ENCODE results near the gene PPP2R5E. TPM values are rescaled to one million over a fixed set of nuclear protein-coding genes. Genes with fewer than 3 reads are reported as not detected.

Gene PPP2R5E
- total RNA-seq, 4 donors from 2014 or later, result 26.3 to 30.7 (median 30.2) TPM

DNA sequence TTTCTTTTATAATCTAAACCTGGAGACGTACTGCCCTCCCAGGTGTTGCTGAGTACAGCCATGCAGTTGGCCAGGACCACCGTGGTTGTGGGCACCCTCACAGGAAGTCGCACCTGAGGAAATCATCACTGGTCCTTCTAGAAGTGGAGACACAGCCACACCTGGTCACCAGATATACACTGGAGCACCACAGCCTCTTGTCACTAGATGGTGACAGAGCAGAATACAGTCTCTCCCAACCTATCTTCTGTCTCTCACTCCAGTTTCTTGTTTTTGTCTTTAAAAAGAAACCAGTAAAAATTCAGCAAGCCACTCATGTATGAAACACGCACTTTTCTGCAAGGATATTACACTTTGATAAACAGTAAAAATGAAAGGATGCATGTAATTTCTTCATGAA lies 181.4 kb downstream of the PPP2R5E start:
- H3K36me3 ChIP-seq, result no peaks in the 10 kb centered on the region
- H3K9me3 ChIP-seq, result no peaks in the 10 kb centered on the region
- no peak overlapping the region for H3K27ac ChIP-seq (replicated peaks in 1 of 4)
- no peaks in the 10 kb centered on the region for H3K27me3 ChIP-seq
- TF ChIP-seq POLR2AphosphoS5 (IDR thresholded peaks at IDR 0.05), result no peak
- no peak for TF ChIP-seq POLR2A (IDR thresholded peaks at IDR 0.05; ENCODE audit: low read depth)
- TF ChIP-seq, protein P1, sequence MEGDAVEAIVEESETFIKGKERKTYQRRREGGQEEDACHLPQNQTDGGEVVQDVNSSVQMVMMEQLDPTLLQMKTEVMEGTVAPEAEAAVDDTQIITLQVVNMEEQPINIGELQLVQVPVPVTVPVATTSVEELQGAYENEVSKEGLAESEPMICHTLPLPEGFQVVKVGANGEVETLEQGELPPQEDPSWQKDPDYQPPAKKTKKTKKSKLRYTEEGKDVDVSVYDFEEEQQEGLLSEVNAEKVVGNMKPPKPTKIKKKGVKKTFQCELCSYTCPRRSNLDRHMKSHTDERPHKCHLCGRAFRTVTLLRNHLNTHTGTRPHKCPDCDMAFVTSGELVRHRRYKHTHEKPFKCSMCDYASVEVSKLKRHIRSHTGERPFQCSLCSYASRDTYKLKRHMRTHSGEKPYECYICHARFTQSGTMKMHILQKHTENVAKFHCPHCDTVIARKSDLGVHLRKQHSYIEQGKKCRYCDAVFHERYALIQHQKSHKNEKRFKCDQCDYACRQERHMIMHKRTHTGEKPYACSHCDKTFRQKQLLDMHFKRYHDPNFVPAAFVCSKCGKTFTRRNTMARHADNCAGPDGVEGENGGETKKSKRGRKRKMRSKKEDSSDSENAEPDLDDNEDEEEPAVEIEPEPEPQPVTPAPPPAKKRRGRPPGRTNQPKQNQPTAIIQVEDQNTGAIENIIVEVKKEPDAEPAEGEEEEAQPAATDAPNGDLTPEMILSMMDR (IDR thresholded peaks at IDR 0.05), result no peak
- no peak for TF ChIP-seq EP300 (IDR thresholded peaks at IDR 0.05)
- no peaks in the 10 kb centered on the region for H3K4me1 ChIP-seq
- DNase-seq (ENCODE audit: extremely low spot score), result no peak
- intact Hi-C loops (cut with DNase I), result no loop called here
- H3K4me3 ChIP-seq, result no peak overlapping the region
- WGBS, result 82% methylated on average over 4 of the region's 4 CpGs

DNA sequence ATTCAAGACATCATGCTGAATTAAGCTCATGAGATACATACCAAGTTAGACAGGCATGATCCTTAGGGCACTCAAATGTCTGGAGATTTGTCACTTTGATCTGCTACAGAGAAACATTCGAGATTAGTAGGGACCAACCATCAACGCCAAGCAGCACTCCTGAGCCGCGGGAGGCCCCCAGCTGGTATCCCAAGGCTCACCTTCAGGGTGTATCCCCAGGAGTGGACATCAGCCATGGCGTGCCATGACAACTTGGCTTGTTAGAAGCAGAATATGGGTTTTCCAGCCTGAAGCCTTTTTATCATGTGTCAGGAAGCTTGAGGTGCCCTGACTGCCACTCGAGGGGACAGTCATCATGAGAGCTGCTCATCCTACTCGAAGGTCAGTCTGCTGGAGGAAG lies 185.3 kb downstream of the PPP2R5E start:
- H3K27ac ChIP-seq (replicated peaks in 1 of 4), result no peak overlapping the region
- no peaks in the 10 kb centered on the region for H3K27me3 ChIP-seq
- no peaks in the 10 kb centered on the region for H3K4me1 ChIP-seq
- H3K36me3 ChIP-seq, result no peaks in the 10 kb centered on the region
- H3K9me3 ChIP-seq, result no peaks in the 10 kb centered on the region
- 93% methylated on average over 7 of the region's 7 CpGs for WGBS
- intact Hi-C loops (cut with DNase I), result no loop called here
- TF ChIP-seq POLR2AphosphoS5 (IDR thresholded peaks at IDR 0.05), result no peak
- TF ChIP-seq POLR2A (IDR thresholded peaks at IDR 0.05; ENCODE audit: low read depth), result no peak
- TF ChIP-seq EP300 (IDR thresholded peaks at IDR 0.05), result no peak
- TF ChIP-seq, protein P1 (IDR thresholded peaks at IDR 0.05), result no peak
- H3K4me3 ChIP-seq, result no peak overlapping the region
- no peak for DNase-seq (ENCODE audit: extremely low spot score)

DNA sequence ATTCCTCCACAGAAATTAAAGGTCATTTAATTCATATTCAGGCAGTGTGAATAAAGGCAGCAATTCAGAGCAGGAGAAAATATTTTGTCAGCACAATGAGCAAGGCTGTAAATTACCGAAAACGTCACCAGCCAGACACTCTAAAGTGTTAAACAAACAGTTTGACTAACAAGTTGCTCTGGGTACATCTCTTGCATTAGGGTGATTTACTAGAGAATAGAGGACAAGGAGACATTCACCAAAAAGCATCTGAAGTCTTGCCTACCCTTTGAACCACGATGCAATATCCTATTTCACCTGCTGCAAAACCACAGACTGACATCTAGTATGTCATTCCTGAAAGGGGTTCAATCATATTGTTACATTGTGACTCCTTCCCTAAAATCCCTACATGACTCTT lies 197.4 kb downstream of the PPP2R5E start:
- Histone ChIP-seq H3K36me3 (no peaks in the 10 kb centered on the region), H3K4me1 (no peaks in the 10 kb centered on the region), H3K4me3 (no peak overlapping the region), H3K27me3 (no peaks in the 10 kb centered on the region), H3K27ac (replicated peaks in 1 of 4) (no peak overlapping the region), H3K9me3 (no peaks in the 10 kb centered on the region)
- TF ChIP-seq POLR2A (IDR thresholded peaks at IDR 0.05; ENCODE audit: low read depth) (no peak), POLR2AphosphoS5 (IDR thresholded peaks at IDR 0.05) (no peak), EP300 (IDR thresholded peaks at IDR 0.05) (no peak)
- TF ChIP-seq, protein P1 (IDR thresholded peaks at IDR 0.05), result no peak
- intact Hi-C loops (cut with DNase I), result no loop called here
- no peak for DNase-seq (ENCODE audit: extremely low spot score)
- 81% methylated on average over 3 of the region's 3 CpGs for WGBS

DNA sequence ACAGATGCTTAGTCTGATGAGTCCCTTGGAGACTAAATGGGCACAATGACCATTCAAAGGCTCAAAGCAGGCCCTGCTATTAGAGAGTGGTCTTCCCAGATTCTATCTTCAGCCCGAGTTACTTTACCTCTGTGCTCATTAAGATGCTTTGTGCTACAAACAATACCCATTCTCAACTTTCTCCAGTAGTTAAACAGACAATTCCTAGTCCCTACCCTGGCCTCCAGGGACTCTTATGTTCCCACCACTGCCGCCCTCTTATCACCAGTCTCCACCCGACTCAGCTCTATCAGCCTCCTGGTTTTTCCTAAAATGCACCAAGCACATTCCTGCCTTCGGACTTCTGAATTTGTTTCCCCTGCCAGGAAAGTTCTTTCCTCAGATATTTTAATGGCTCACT lies 198.8 kb downstream of the PPP2R5E start:
- H3K4me3 ChIP-seq, result no peak overlapping the region
- H3K9me3 ChIP-seq, result no peaks in the 10 kb centered on the region
- no peak overlapping the region for H3K27ac ChIP-seq (replicated peaks in 1 of 4)
- intact Hi-C loops (cut with DNase I), result no loop called here
- no peaks in the 10 kb centered on the region for H3K36me3 ChIP-seq
- no peak for DNase-seq (ENCODE audit: extremely low spot score)
- WGBS, result 67% methylated on average over 4 of the region's 4 CpGs
- no peaks in the 10 kb centered on the region for H3K27me3 ChIP-seq
- H3K4me1 ChIP-seq, result no peaks in the 10 kb centered on the region
- TF ChIP-seq, protein P1 (IDR thresholded peaks at IDR 0.05), result no peak
- no peak for TF ChIP-seq POLR2AphosphoS5 (IDR thresholded peaks at IDR 0.05)
- TF ChIP-seq POLR2A (IDR thresholded peaks at IDR 0.05; ENCODE audit: low read depth), result no peak
- no peak for TF ChIP-seq EP300 (IDR thresholded peaks at IDR 0.05)

DNA sequence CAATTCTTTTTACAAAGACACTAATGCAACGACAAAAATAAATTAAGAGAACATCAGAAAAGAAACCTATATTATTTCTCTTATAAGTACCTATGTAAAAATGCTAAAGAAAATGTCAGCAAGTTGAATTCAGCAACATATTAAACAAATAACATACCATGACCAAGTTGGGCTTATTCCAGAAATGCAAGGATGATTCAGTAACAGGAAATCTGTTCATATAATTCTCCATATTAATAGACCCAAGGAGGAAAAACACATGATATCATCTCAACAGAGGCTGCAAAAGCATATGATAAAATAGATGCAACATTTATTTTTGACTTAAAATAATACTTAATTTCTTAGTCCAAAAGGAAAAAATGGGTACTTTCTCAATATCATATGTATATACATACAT lies 199.3 kb downstream of the PPP2R5E start:
- no peaks in the 10 kb centered on the region for H3K4me1 ChIP-seq
- H3K9me3 ChIP-seq, result no peaks in the 10 kb centered on the region
- intact Hi-C loops (cut with DNase I), result no loop called here
- H3K4me3 ChIP-seq, result no peak overlapping the region
- DNase-seq (ENCODE audit: extremely low spot score), result no peak
- TF ChIP-seq POLR2A (IDR thresholded peaks at IDR 0.05; ENCODE audit: low read depth) (no peak), POLR2AphosphoS5 (IDR thresholded peaks at IDR 0.05) (no peak), EP300 (IDR thresholded peaks at IDR 0.05) (no peak)
- TF ChIP-seq, protein P1 (IDR thresholded peaks at IDR 0.05), result no peak
- no peaks in the 10 kb centered on the region for H3K27me3 ChIP-seq
- 95% methylated on average over 1 of the region's 1 CpG for WGBS
- no peaks in the 10 kb centered on the region for H3K36me3 ChIP-seq
- no peak overlapping the region for H3K27ac ChIP-seq (replicated peaks in 1 of 4)
